ENCODE data around the gene ARMC9. TPM values are rescaled to one million over a fixed set of nuclear protein-coding genes. Genes with fewer than 3 reads are reported as not detected.
"Not testable (repeated sequence)": the region's sequence is repeated elsewhere in the genome, so short reads cannot be mapped to it uniquely, and the experiment has no call there.

ARMC9 gene
- total RNA-seq, 4 donors from 2014 or later: 0.20 to 7.2 (median 3.2) TPM

DNA sequence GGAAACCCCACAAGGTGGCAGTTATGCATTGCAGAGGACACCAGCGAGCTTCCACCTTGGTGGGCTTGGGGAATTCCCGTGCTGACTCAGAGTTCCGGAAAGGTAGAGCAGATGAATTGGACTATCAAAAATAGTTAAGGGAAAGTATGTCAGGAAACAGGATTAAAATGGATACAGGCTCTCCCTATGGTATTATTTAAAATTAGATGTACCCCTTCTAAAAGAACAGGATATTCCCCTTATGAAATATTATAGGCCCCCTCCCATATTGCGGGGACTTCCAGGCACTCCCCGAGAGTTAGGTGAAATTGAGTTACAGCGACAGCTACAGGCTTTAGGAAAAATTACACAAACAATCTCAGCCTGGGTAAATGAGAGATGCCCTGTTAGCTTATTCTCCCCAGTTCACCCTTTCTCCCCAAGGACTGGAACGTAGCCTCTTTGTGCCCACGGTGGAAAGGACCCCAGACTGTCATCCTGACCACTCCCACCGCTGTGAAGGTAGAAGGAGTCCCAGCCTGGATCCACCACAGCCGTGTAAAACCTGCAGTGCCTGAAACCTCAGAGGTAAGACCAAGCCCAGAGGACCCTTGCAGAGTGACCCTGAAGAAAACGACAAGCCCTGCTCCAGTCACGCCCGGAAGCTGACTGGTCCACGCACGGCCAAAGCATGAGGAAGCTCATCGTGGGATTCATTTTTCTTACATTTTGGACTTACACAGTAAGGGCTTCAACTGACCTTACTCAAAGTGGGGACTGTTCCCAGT, 207.4 kb downstream of the ARMC9 start:
- H3K36me3 ChIP-seq; H3K4me3 ChIP-seq; ATAC-seq; H3K27ac ChIP-seq; H3K27me3 ChIP-seq; H3K4me1 ChIP-seq; H3K9me3 ChIP-seq; DNase-seq; intact Hi-C loops (cut with DNase I; ENCODE audit: low total_unique reads): not testable (repeated sequence)
- TF ChIP-seq, protein P1, sequence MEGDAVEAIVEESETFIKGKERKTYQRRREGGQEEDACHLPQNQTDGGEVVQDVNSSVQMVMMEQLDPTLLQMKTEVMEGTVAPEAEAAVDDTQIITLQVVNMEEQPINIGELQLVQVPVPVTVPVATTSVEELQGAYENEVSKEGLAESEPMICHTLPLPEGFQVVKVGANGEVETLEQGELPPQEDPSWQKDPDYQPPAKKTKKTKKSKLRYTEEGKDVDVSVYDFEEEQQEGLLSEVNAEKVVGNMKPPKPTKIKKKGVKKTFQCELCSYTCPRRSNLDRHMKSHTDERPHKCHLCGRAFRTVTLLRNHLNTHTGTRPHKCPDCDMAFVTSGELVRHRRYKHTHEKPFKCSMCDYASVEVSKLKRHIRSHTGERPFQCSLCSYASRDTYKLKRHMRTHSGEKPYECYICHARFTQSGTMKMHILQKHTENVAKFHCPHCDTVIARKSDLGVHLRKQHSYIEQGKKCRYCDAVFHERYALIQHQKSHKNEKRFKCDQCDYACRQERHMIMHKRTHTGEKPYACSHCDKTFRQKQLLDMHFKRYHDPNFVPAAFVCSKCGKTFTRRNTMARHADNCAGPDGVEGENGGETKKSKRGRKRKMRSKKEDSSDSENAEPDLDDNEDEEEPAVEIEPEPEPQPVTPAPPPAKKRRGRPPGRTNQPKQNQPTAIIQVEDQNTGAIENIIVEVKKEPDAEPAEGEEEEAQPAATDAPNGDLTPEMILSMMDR (IDR thresholded peaks at IDR 0.05 in 4 of 5, conservative IDR thresholded peaks at IDR 0.05 in 1 of 5): peak in 4 of 5 experiments; percentile 13 to 38 (median 38)
- in situ Hi-C loops (cut with MboI; ENCODE audit: low sequenced_read_pairs in 4 of 4): loop anchor here in 2 of 4 donors (25.0 kb wide), 2 partner anchors 168 to 293 kb away; no protein-coding TSS in a partner anchor

DNA sequence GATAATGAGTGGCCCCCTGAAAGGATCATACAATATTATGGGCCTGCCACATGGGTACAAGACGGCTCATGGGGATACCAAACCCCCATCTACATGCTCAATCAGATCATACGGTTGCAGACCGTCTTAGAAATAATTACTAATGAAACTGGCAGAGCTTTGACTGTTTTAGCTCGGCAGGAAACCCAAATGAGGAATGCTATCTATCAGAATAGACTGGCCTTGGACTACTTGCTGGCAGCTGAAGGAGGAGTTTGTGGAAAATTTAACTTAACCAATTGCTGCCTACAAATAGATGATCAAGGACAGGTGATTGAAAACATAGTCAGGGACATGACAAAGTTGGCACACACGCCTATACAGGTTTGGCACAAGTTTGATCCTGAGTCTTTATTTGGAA, 209.3 kb downstream of the ARMC9 start:
- H3K4me1 ChIP-seq; H3K27ac ChIP-seq; ATAC-seq; H3K9me3 ChIP-seq; DNase-seq; intact Hi-C loops (cut with DNase I; ENCODE audit: low total_unique reads); H3K36me3 ChIP-seq; H3K27me3 ChIP-seq; H3K4me3 ChIP-seq: not testable (repeated sequence)
- in situ Hi-C loops (cut with MboI; ENCODE audit: low sequenced_read_pairs in 4 of 4): loop anchor here in 2 of 4 donors (25.0 kb wide), 2 partner anchors 170 to 295 kb away; no protein-coding TSS in a partner anchor

DNA sequence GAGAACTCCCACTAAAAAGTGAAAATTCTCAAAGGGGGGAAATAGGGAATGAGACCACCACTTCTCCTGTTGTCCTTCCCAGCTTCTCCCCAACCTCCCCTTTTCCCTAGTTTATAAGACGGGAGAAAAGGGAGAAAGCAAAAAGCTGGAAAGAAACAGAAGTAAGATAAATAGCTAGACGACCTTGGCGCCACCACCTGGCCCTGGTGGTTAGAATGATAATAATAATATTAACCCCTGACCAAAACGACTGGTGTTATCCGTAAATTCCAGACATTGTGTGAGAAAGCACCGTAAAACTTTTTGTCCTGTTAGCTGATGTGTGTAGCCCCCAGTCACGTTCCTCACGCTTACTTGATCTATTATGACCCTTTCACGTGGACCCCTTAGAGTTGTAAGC, 209.9 kb downstream of the ARMC9 start:
- intact Hi-C loops (cut with DNase I; ENCODE audit: low total_unique reads); H3K27me3 ChIP-seq; H3K36me3 ChIP-seq; DNase-seq; ATAC-seq; H3K9me3 ChIP-seq; H3K4me1 ChIP-seq; H3K4me3 ChIP-seq; H3K27ac ChIP-seq: not testable (repeated sequence)
- in situ Hi-C loops (cut with MboI; ENCODE audit: low sequenced_read_pairs in 4 of 4): loop anchor here in 2 of 4 donors (25.0 kb wide), 2 partner anchors 171 to 296 kb away; no protein-coding TSS in a partner anchor

DNA sequence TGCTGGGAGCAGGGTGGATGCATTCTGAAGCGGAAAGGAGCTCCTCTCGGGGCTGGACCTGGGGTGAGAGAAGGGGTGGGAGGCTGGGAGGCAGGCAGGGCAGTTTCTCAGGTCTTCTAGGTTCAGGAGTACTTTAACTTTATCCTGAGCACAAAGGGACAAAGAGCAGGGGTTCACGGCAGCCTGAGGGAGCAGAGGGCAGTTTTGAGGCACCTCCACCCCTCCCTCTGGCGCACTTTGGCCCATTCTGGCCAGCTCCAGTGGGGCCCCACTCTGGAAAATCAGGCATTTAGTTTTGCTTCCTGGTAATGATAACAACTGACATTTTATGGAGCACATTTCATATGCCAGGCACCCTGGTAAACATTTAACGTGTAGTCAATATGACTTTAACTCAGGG, 211.3 kb downstream of the ARMC9 start:
- intact Hi-C loops (cut with DNase I; ENCODE audit: low total_unique reads) (loop anchor here (10.0 kb wide), 1 partner anchor 115 kb away; no protein-coding TSS in a partner anchor), in situ Hi-C loops (cut with MboI; ENCODE audit: low sequenced_read_pairs in 4 of 4) (loop anchor here in 3 of 4 donors (5.0 to 25.0 kb wide), 4 partner anchors 172 to 305 kb away; no protein-coding TSS in a partner anchor)
- Histone ChIP-seq H3K27me3 (no peaks in the 10 kb centered on the region), H3K4me3 (no peak overlapping the region), H3K9me3 (no peaks in the 10 kb centered on the region), H3K36me3 (no peaks in the 10 kb centered on the region), H3K4me1 (peaks cover 0 to 5% of the 10 kb centered on the region in 2 donors), H3K27ac (no peak overlapping the region)
- ATAC-seq (no peak), DNase-seq (no peak)
- TF ChIP-seq POLR2A (IDR thresholded peaks at IDR 0.05): no peak
- TF ChIP-seq, protein P1 (IDR thresholded peaks at IDR 0.05 in 4 of 5, conservative IDR thresholded peaks at IDR 0.05 in 1 of 5): no peak

DNA sequence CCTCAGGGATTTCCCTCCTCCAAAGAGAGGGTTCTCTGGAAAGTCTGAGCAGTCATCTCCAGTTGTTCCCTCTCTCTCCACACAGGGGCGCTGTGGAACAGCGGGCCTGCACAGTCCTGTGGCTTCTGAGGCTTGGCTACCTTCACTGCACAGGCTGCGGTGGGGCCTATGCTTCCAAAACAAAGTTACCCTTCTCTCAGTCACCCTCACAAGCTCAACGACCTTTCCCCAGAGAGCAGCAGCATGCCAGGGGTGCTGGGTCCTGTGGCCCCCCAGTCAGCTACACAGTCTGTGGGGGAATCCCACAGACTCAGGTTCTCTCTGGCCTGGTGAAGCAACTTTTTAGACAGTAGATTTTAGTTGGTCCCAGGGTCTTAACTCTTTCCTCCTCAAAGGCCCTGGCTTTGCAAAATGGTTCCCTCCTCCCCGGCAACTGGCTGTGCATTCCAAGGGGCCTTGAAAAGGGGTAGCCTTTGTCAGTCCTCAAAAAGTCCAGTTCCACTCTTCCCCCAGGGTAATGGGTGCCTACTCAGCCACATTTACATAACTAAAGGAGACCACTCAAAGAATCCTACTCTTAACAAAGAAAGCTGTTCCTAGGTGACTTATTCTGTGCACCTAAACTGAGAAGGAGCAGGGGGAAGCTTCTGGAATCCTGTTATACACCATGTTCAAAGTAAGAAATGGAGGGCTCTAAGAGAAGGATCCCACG, 212.0 kb downstream of the ARMC9 start:
- in situ Hi-C loops (cut with MboI; ENCODE audit: low sequenced_read_pairs in 4 of 4): loop anchor here in 3 of 4 donors (5.0 to 25.0 kb wide), 4 partner anchors 173 to 306 kb away; no protein-coding TSS in a partner anchor
- no peaks in the 10 kb centered on the region for H3K36me3 ChIP-seq
- DNase-seq: no peak
- no peak for TF ChIP-seq POLR2A (IDR thresholded peaks at IDR 0.05)
- TF ChIP-seq, protein P1 (IDR thresholded peaks at IDR 0.05 in 4 of 5, conservative IDR thresholded peaks at IDR 0.05 in 1 of 5): no peak
- intact Hi-C loops (cut with DNase I; ENCODE audit: low total_unique reads): loop anchor here (10.0 kb wide), 1 partner anchor 116 kb away; no protein-coding TSS in a partner anchor
- no peak overlapping the region for H3K27ac ChIP-seq
- no peak overlapping the region for H3K4me3 ChIP-seq
- peaks cover 0 to 5% (median 0%) of the 10 kb centered on the region in 3 donors for H3K27me3 ChIP-seq
- ATAC-seq: no peak
- H3K4me1 ChIP-seq: peaks cover 0 to 5% of the 10 kb centered on the region in 2 donors
- no peaks in the 10 kb centered on the region for H3K9me3 ChIP-seq

All from gastrocnemius medialis (tissue), 4 donors.